Endothelial cell of umbilical vein (primary cell): ENCODE measurements around the gene DLAT. TPM values are rescaled to one million over a fixed set of nuclear protein-coding genes. Genes with fewer than 3 reads are reported as not detected.

Experiments used
- BruUV-seq: library from RNA; stranded (reverse); fragments of 400-500 nt; replicated peaks from 2 replicates; lab custom pipeline; 2021; lab: Mats Ljungman, UMichigan
- CTCF ChIA-PET: fragments of 300-600, 350-600 bp; sonication (Branson Sonifier 250); formaldehyde crosslinking; loops from one replicate; lab custom pipeline; 2021; ENCODE audit warnings: antibody characterized with exemption, inconsistent platforms; lab: Charles Lee
- POLR2A ChIA-PET: fragments of 300-600, 350-600 bp; sonication (Branson Sonifier 250); formaldehyde crosslinking; loops from one replicate; lab custom pipeline; 2021; ENCODE audit warnings: antibody characterized with exemption, inconsistent platforms; lab: Charles Lee
- DNase-seq: peaks from one replicate; pipeline ENCODE4 v3.0.0-alpha.2; 2011; ENCODE audit warnings: low read depth, low spot score
- FAIRE-seq: peaks from 2 replicates; lab custom pipeline; 2011; peaks lifted over from hg19 to GRCh38; lab: Jason Lieb, UNC
- H2AFZ ChIP-seq: 2 replicates; pipeline ENCODE4 v1.6.0; 2012; ENCODE audit warnings: low read depth, low read length, control low read depth, inconsistent platforms
- H3K27ac ChIP-seq: 2 replicates; pipeline ENCODE4 v1.5.1; 2011; ENCODE audit warnings: low read depth, mild to moderate bottlenecking, control low read depth, low read length, moderate library complexity; ENCODE audit not compliant: insufficient read depth
- H3K27me3 ChIP-seq, 2 experiments: 2 replicates each; pipeline versions ENCODE4 v1.6.0 to v1.6.1; 2011; ENCODE audit warnings: low read length in 2 of 2, mixed read lengths in 1 of 2; ENCODE audit not compliant: control insufficient read depth in 2 of 2, insufficient read depth in 2 of 2
- H3K36me3 ChIP-seq, 2 experiments: 2 replicates in 1 of 2; 3 replicates in 1 of 2; pipeline ENCODE4 v1.5.1; 2011; ENCODE audit warnings: low read length in 2 of 2, mild to moderate bottlenecking in 1 of 2, moderate library complexity in 1 of 2; ENCODE audit not compliant: control insufficient read depth in 2 of 2, insufficient read depth in 2 of 2; ENCODE audit errors: extremely low read depth in 1 of 2
- H3K4me1 ChIP-seq: 3 replicates; pipeline ENCODE4 v1.5.1; 2011; ENCODE audit warnings: mild to moderate bottlenecking, low read length; ENCODE audit not compliant: control insufficient read depth, insufficient read depth; ENCODE audit errors: extremely low read depth
- H3K4me2 ChIP-seq: 2 replicates; pipeline ENCODE4 v1.6.1; 2011; ENCODE audit warnings: low read length, control low read depth, mixed read lengths; ENCODE audit not compliant: insufficient read depth
- H3K4me3 ChIP-seq, 3 experiments: fragments of 200-600 bp in 1 of 3; sonication (generic), shearing (Covaris generic) in 1 of 3; replicated peaks in 1 of 3; 2 replicates each; pipeline ENCODE4 v1.5.1; 2011 to 2016; ENCODE audit warnings: control low read depth in 3 of 3, low read length in 3 of 3, mild to moderate bottlenecking in 2 of 3, inconsistent platforms in 1 of 3, low read depth in 1 of 3, moderate library complexity in 1 of 3; ENCODE audit not compliant: insufficient read depth in 1 of 3
- H3K79me2 ChIP-seq: 2 replicates; pipeline ENCODE4 v1.6.0; 2012; ENCODE audit warnings: low read length, inconsistent platforms; ENCODE audit not compliant: control insufficient read depth, insufficient read depth
- H3K9ac ChIP-seq: replicated peaks from 2 replicates; pipeline ENCODE3; 2011; ENCODE audit warnings: low read length, control low read depth; ENCODE audit not compliant: insufficient read depth; ENCODE audit errors: extremely low read depth
- H3K9me1 ChIP-seq: replicated peaks from 3 replicates; pipeline ENCODE4 v1.6.0; 2011; ENCODE audit warnings: mild to moderate bottlenecking, low read length; ENCODE audit not compliant: control insufficient read depth, insufficient read depth; ENCODE audit errors: extremely low read depth
- H3K9me3 ChIP-seq: replicated peaks from 2 replicates; pipeline ENCODE4 v1.5.1; 2012; ENCODE audit warnings: low read length, inconsistent platforms; ENCODE audit not compliant: control insufficient read depth, insufficient read depth
- H4K20me1 ChIP-seq: replicated peaks from 2 replicates; pipeline ENCODE3; 2011; ENCODE audit warnings: mild to moderate bottlenecking, low read length; ENCODE audit not compliant: control insufficient read depth, insufficient read depth; ENCODE audit errors: extremely low read depth
- JUN ChIP-seq: IDR thresholded peaks from 2 replicates; pipeline ENCODE4 v1.6.1; 2011; ENCODE audit warnings: borderline replicate concordance, low read depth; ENCODE audit not compliant: insufficient read length, insufficient read depth
- dilution Hi-C: fragments of 300-500 bp; cut with MboI; formaldehyde crosslinking; loops from one replicate; pipeline ENCODE4 v1.15.0; 2019; ENCODE audit warnings: low sequenced_read_pairs; ENCODE audit not compliant: extremely low pct_ligation_motif_present
- intact Hi-C: fragments of 100-400 bp; cut with micrococcal nuclease; formaldehyde crosslinking; loops from one replicate; pipeline ENCODE4 v1.10.0; 2022
- polyA plus RNA-seq, 4 experiments: library from polyadenylated mRNA; depleted of rRNA in 3 of 4; stranded (reverse) in 3 of 4; unstranded in 1 of 4; fragments of >200 nt; gene quantifications; 2 replicates each; pipeline versions ENCODE4 v1.2.1 to v1.2.3, GENCODE V29; 2011 to 2012; ENCODE audit warnings: missing spikeins in 1 of 4
- total RNA-seq: library from RNA; stranded (reverse); gene quantifications from 2 replicates; pipeline ENCODE4 v1.2.3, GENCODE V29; 2021
- TF ChIP-seq, protein P1 (sequence below), 2 donors: IDR thresholded peaks; 1 replicate in 1 of 2; 2 replicates in 1 of 2; pipeline ENCODE4 v1.5.1; 2011; ENCODE audit warnings: low read length in 2 of 2, mild to moderate bottlenecking in 2 of 2, moderate library complexity in 2 of 2, control low read depth in 1 of 2, inconsistent platforms in 1 of 2, low read depth in 1 of 2; ENCODE audit not compliant: insufficient read depth in 1 of 2; ENCODE audit errors: extremely low read depth in 1 of 2

The DLAT gene
- total and polyA plus RNA-seq, 2 donors (not counting 3 experiments of a cell fraction or from before 2014, with no cell fraction given), result 13.3 to 41.3 TPM

DNA sequence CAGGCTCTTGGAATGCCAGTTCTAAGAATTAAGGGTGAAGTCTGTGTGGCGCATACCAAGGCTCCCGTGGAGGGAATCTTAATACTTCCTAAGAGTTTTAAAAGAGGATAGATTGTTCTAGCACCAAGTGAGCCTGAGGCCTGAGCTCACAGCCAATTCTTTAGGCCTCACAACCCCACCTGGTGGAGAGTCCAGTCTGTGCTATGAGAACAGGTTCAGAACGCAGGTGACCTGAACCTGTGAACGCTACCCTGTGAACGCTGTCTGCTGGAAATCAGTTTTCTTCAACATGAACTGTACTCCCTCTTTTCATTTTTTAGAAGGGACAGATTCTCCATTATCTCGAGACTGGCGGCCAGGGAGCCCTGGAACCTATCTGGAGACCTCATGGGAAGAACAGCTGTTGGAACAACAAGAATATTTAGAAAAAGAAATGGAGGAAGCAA, 43.2 kb upstream of the DLAT start:
- CTCF ChIA-PET, result interaction anchor here (0.7 to 13.5 kb wide), 30 partner anchors 9 to 397 kb away, joined by 3 to 407 read pairs (median 5); partner anchors contain the start of genes ALG9, DIXDC1, NKAPD1 and PIH1D2
- FAIRE-seq, result peak; percentile 91
- intact Hi-C loops, result loop anchor here (1.0 kb wide), 2 partner anchors 51 to 103 kb away; partner anchors contain the start of genes CFAP68 and FDXACB1

More for the DNA sequence above, 43.2 kb upstream of the DLAT start:
- Histone ChIP-seq H3K79me2 (peaks cover 4% of the 10 kb centered on the region), H3K9me3 (no peaks in the 10 kb centered on the region), H2AFZ (no peak overlapping the region), H3K36me3 (peaks cover 13 to 18% of the 10 kb centered on the region in 2 experiments), H3K4me2 (no peak overlapping the region), H3K4me1 (peaks cover 16% of the 10 kb centered on the region), H3K9ac (no peak overlapping the region), H3K4me3 (no peak overlapping the region), H3K27ac (no peak overlapping the region), H4K20me1 (no peaks in the 10 kb centered on the region), H3K27me3 (no peaks in the 10 kb centered on the region), H3K9me1 (no peaks in the 10 kb centered on the region)
- no TSS peak for BruUV-seq
- TF ChIP-seq, protein P1, sequence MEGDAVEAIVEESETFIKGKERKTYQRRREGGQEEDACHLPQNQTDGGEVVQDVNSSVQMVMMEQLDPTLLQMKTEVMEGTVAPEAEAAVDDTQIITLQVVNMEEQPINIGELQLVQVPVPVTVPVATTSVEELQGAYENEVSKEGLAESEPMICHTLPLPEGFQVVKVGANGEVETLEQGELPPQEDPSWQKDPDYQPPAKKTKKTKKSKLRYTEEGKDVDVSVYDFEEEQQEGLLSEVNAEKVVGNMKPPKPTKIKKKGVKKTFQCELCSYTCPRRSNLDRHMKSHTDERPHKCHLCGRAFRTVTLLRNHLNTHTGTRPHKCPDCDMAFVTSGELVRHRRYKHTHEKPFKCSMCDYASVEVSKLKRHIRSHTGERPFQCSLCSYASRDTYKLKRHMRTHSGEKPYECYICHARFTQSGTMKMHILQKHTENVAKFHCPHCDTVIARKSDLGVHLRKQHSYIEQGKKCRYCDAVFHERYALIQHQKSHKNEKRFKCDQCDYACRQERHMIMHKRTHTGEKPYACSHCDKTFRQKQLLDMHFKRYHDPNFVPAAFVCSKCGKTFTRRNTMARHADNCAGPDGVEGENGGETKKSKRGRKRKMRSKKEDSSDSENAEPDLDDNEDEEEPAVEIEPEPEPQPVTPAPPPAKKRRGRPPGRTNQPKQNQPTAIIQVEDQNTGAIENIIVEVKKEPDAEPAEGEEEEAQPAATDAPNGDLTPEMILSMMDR (IDR thresholded peaks at IDR 0.05; ENCODE audit: extremely low read depth in 1 of 2, insufficient read depth in 1 of 2, low read depth in 1 of 2, low read length in 2 of 2), result peak; percentile 55 to 73
- TF ChIP-seq JUN, result no peak
- peak; percentile 59 for DNase-seq
- dilution Hi-C loops, result no loop called here
- POLR2A ChIA-PET, result no interaction called here
